K562 (cell line): Measurements from ENCODE around the gene ETV2. TPM values are rescaled to one million over a fixed set of nuclear protein-coding genes. Genes with fewer than 3 reads are reported as not detected.

Experiments used
- ARID1B ChIP-seq: fragments of 450-650 bp; IDR thresholded peaks from 2 replicates; pipeline ENCODE4 v1.6.1; 2016; ENCODE audit warnings: antibody characterized with exemption, mild to moderate bottlenecking, inconsistent platforms
- BACH1 ChIP-seq: fragments of 200-800 bp; sonication (Bioruptor generic); IDR thresholded peaks from 2 replicates; pipeline ENCODE4 v1.6.1; 2016; ENCODE audit warnings: missing genetic modification characterization, missing compliant biosample characterization
- BHLHE40 ChIP-seq: IDR thresholded peaks from 2 replicates; pipeline ENCODE4 v1.6.1; 2011; ENCODE audit warnings: low read length, improper control_type of control experiment
- BMI1 ChIP-seq: fragments of 150-350 bp; IDR thresholded peaks from 2 replicates; pipeline ENCODE4 v1.6.1; 2014; ENCODE audit warnings: low read length
- CSDE1 ChIP-seq, 2 experiments: fragments of 450-650 bp; IDR thresholded peaks; 2 replicates each; pipeline ENCODE4 v1.6.1; 2016; ENCODE audit warnings: mild to moderate bottlenecking in 1 of 2
- ETS2 ChIP-seq: IDR thresholded peaks from 2 replicates; pipeline ENCODE4 v1.6.1; 2016; ENCODE audit warnings: borderline replicate concordance, missing genetic modification characterization, mild to moderate bottlenecking, moderate library complexity, missing compliant biosample characterization; ENCODE audit not compliant: poor library complexity, severe bottlenecking
- FOXJ3 ChIP-seq: sonication (generic); formaldehyde crosslinking; IDR thresholded peaks from 2 replicates; pipeline ENCODE4 v1.4.0; 2020; ENCODE audit warnings: mild to moderate bottlenecking, missing genetic modification reagents
- FOXK1 ChIP-seq: sonication (generic); formaldehyde crosslinking; IDR thresholded peaks from 2 replicates; pipeline ENCODE4 v1.8.0; 2022; ENCODE audit warnings: missing genetic modification reagents, mild to moderate bottlenecking, borderline replicate concordance
- KAT2B ChIP-seq: IDR thresholded peaks from one replicate; pipeline ENCODE4 v1.6.1; 2012; ENCODE audit warnings: low read depth, mild to moderate bottlenecking, control low read depth, inconsistent platforms, low read length, moderate library complexity
- MYNN ChIP-seq, 2 experiments: sonication (generic); formaldehyde crosslinking in 1 of 2; IDR thresholded peaks; 2 replicates each; pipeline versions ENCODE4 v1.5.0 to v1.6.1; 2016 to 2020; ENCODE audit warnings: antibody characterized with exemption in 1 of 2, missing genetic modification reagents in 1 of 2
- NFXL1 ChIP-seq: fragments of 450-650 bp; formaldehyde crosslinking; IDR thresholded peaks from 2 replicates; pipeline ENCODE4 v1.4.0; 2021; ENCODE audit warnings: mild to moderate bottlenecking
- PHF20 ChIP-seq: fragments of 450-650 bp; IDR thresholded peaks from 2 replicates; pipeline ENCODE4 v1.6.1; 2018; ENCODE audit not compliant: partially characterized antibody
- PHF8 ChIP-seq: fragments of 200-600 bp; sonication (generic); IDR thresholded peaks from 2 replicates; pipeline ENCODE4 v1.6.1; 2012; ENCODE audit warnings: mixed run types, mild to moderate bottlenecking, inconsistent platforms, low read length, moderate library complexity, borderline replicate concordance
- PPARD ChIP-seq: fragments of 250-450 bp; sonication (Bioruptor Pico); IDR thresholded peaks from 2 replicates; pipeline ENCODE4 v1.8.0; 2022; ENCODE audit warnings: inconsistent platforms, mild to moderate bottlenecking, moderate library complexity
- PRPF4 ChIP-seq: fragments of 200-400 bp; formaldehyde crosslinking; IDR thresholded peaks from one replicate; pipeline ENCODE4 v1.6.1; 2017; ENCODE audit warnings: low read length, low read depth, mild to moderate bottlenecking; ENCODE audit not compliant: insufficient read depth, poor library complexity, severe bottlenecking
- U2AF2 ChIP-seq: fragments of 200-400 bp; formaldehyde crosslinking; optimal IDR thresholded peaks from 2 replicates; pipeline ENCODE3; 2017; ENCODE audit warnings: low read depth, mild to moderate bottlenecking, low read length
- ZNF174 ChIP-seq: fragments of 250-450 bp; sonication (Bioruptor Pico); IDR thresholded peaks from 2 replicates; pipeline ENCODE4 v1.4.0; 2020; ENCODE audit warnings: mild to moderate bottlenecking
- ZSCAN32 ChIP-seq: fragments of 450-650 bp; formaldehyde crosslinking; IDR thresholded peaks from 2 replicates; pipeline ENCODE4 v1.4.0; 2020; ENCODE audit warnings: mild to moderate bottlenecking, moderate library complexity
- polyA plus RNA-seq, 8 experiments: library from polyadenylated mRNA; depleted of rRNA in 4 of 8; stranded (reverse) in 5 of 8; unstranded in 3 of 8; fragments of >200 nt; fragmentation: Nextera tagmentation in 2 of 8; fragmentation: Illumina TruSeq in 1 of 8; extraction: Ambion mirVana in 2 of 8; extraction: Trizol in 1 of 8; gene quantifications; 2 replicates each; pipeline versions ENCODE4 v1.2.1 to v1.2.3, GENCODE V29; 2011 to 2014; ENCODE audit warnings: inconsistent platforms in 1 of 8, missing spikeins in 1 of 8
- total RNA-seq, 7 experiments: library from RNA; depleted of rRNA in 6 of 7; stranded (reverse); fragments of >200 nt in 6 of 7; fragmentation: Illumina TruSeq in 2 of 7; extraction: Trizol in 2 of 7; gene quantifications; 2 replicates each; pipeline versions ENCODE4 v1.2.1 to v1.2.3, GENCODE V29; 2011 to 2021; ENCODE audit warnings: low replicate concordance in 1 of 7
- TF ChIP-seq, protein P1 (sequence below): fragments of 250-450 bp; sonication (Bioruptor Pico); IDR thresholded peaks from 2 replicates; pipeline ENCODE4 v1.8.0; 2022; ENCODE audit warnings: inconsistent platforms, mild to moderate bottlenecking, moderate library complexity, borderline replicate concordance
- TF ChIP-seq, protein P2 (sequence below): sonication (generic); formaldehyde crosslinking; IDR thresholded peaks from 2 replicates; pipeline ENCODE4 v1.8.1; 2023; ENCODE audit warnings: mild to moderate bottlenecking, missing genetic modification reagents, moderate library complexity
- TF ChIP-seq, protein P3 (sequence below): sonication (generic); formaldehyde crosslinking; IDR thresholded peaks from 2 replicates; pipeline ENCODE4 v1.8.0; 2022; ENCODE audit warnings: missing genetic modification reagents, mild to moderate bottlenecking, moderate library complexity, borderline replicate concordance
- TF ChIP-seq, protein P4 (sequence below): sonication (generic); formaldehyde crosslinking; IDR thresholded peaks from 2 replicates; pipeline ENCODE4 v1.8.0; 2022; ENCODE audit warnings: mild to moderate bottlenecking, missing genetic modification reagents

The ETV2 gene
- total and polyA plus RNA-seq, 9 of the 15 experiments (the other 6 are each of a cell fraction or from before 2014, with no cell fraction given) = 0.11 to 3.7 (median 0.55) TPM

DNA sequence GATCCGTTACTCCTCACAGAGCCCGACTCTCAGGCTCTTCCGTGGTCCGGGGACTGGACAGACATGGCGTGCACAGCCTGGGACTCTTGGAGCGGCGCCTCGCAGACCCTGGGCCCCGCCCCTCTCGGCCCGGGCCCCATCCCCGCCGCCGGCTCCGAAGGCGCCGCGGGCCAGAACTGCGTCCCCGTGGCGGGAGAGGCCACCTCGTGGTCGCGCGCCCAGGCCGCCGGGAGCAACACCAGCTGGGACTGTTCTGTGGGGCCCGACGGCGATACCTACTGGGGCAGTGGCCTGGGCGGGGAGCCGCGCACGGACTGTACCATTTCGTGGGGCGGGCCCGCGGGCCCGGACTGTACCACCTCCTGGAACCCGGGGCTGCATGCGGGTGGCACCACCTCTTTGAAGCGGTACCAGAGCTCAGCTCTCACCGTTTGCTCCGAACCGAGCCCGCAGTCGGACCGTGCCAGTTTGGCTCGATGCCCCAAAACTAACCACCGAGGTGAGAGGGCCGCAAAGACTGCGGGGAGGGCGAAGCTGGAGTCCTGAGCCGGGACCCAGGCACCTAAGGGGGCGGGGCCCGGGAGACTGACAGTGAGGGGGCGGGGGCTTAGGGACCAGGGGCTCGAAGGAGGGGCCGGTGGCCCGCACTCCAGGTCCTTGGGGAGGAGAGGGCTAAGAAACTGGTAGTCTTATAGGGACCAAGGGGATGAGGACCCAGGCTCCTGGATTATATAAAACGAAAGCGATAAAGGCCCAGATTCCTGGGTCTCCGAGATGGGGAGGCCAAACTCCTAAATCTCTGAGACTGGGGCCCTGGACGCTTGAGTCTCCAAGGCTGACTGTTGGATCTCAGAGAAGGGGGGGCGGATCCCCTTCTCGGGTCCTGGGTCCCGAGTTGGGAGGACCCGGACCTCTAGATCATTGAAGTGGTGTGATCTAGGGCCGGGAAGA is 2.0 kb downstream of the ETV2 start (continued):
- TF ChIP-seq, protein P1, sequence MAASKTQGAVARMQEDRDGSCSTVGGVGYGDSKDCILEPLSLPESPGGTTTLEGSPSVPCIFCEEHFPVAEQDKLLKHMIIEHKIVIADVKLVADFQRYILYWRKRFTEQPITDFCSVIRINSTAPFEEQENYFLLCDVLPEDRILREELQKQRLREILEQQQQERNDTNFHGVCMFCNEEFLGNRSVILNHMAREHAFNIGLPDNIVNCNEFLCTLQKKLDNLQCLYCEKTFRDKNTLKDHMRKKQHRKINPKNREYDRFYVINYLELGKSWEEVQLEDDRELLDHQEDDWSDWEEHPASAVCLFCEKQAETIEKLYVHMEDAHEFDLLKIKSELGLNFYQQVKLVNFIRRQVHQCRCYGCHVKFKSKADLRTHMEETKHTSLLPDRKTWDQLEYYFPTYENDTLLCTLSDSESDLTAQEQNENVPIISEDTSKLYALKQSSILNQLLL = no peak
- TF ChIP-seq, protein P2, sequence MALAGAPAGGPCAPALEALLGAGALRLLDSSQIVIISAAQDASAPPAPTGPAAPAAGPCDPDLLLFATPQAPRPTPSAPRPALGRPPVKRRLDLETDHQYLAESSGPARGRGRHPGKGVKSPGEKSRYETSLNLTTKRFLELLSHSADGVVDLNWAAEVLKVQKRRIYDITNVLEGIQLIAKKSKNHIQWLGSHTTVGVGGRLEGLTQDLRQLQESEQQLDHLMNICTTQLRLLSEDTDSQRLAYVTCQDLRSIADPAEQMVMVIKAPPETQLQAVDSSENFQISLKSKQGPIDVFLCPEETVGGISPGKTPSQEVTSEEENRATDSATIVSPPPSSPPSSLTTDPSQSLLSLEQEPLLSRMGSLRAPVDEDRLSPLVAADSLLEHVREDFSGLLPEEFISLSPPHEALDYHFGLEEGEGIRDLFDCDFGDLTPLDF = peak; percentile 95
- TF ChIP-seq, protein P3, sequence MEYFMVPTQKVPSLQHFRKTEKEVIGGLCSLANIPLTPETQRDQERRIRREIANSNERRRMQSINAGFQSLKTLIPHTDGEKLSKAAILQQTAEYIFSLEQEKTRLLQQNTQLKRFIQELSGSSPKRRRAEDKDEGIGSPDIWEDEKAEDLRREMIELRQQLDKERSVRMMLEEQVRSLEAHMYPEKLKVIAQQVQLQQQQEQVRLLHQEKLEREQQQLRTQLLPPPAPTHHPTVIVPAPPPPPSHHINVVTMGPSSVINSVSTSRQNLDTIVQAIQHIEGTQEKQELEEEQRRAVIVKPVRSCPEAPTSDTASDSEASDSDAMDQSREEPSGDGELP = peak; percentile 98
- TF ChIP-seq ARID1B (peak; percentile 52), FOXJ3 (CRISPR knock-in tag) (no peak), KAT2B (no peak), CSDE1 (IDR thresholded peaks at IDR 0.05) (no peak), PPARD (CRISPR knock-in tag) (no peak), BACH1 (tag) (no peak), ZSCAN32 (no peak), ZNF174 (CRISPR knock-in tag) (no peak), PRPF4 (no peak), BHLHE40 (peak; percentile 96), PHF8 (peak; percentile 75; the same call in 1 of the 2 replicates), MYNN (IDR thresholded peaks at IDR 0.05) (peak; percentile 53; the same call in 1 of the 2 replicates), MYNN (CRISPR knock-in tag; IDR thresholded peaks at IDR 0.05) (no peak), U2AF2 (no peak), FOXK1 (peak; percentile 93; the same call in 1 of the 2 replicates), ETS2 (tag) (no peak), PHF20 (peak; percentile 60), NFXL1 (CRISPR knock-in tag) (no peak), BMI1 (no peak)
- TF ChIP-seq, protein P4, sequence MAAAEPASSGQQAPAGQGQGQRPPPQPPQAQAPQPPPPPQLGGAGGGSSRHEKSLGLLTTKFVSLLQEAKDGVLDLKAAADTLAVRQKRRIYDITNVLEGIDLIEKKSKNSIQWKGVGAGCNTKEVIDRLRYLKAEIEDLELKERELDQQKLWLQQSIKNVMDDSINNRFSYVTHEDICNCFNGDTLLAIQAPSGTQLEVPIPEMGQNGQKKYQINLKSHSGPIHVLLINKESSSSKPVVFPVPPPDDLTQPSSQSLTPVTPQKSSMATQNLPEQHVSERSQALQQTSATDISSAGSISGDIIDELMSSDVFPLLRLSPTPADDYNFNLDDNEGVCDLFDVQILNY (CRISPR knock-in tag) = peak; percentile 95
